ENCODE results near the gene MAPKBP1.

Gene MAPKBP1

DNA sequence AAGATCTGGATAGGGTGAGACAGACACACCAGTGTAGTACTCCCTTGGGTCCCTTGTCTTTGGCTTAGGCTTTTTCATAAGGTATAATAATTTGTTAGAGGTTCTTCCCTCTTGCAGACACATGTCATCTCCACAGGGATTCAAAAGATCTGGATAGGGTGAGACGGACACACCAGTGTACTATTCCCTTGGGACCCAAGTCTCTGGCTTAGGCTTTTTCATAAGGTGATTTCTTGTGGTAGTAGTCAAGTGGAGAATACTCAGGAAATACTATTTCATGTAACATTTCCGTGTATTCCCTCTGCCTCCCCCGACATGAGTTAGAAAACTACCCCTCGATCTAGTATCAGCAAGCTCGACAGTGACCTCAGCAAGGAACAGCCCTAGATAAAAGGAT lies 954 bp upstream of the MAPKBP1 start:
- ATAC-seq (replicated peaks; ENCODE audit: extremely low read depth, poor library complexity, severe bottlenecking) (no peak), DNase-seq (ENCODE audit: low spot score in 2 of 2) (no peak)
- no peaks in the 10 kb centered on the region for H3K27me3 Mint-ChIP-seq
- no peaks in the 10 kb centered on the region for H3K9me3 Mint-ChIP-seq
- H3K27ac Mint-ChIP-seq (ENCODE audit: low read depth): peak overlapping the region; percentile 86
- peaks cover 54% of the 10 kb centered on the region for H3K4me1 Mint-ChIP-seq
- H3K4me3 Mint-ChIP-seq: peak overlapping the region; percentile 95
- H3K36me3 Mint-ChIP-seq (ENCODE audit: insufficient read depth): peaks cover 14% of the 10 kb centered on the region

DNA sequence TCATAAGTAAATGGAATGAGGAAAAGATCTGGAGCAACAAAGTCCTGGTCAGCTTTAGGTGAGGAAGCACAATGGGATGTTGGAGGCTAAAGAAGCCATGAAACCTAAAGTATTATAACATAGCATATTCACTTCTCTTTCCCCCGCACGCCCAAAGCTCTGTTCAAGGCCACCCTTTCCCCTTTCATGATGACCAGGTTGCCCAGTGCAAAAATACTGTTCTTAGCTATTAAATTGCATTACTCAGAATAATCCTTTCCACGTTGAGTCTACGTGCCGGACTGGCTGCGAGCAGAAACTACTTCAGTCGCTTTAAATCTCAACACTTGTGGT lies 589 bp upstream of the MAPKBP1 start:
- no peak for ATAC-seq (replicated peaks; ENCODE audit: extremely low read depth, poor library complexity, severe bottlenecking)
- H3K4me1 Mint-ChIP-seq: peaks cover 58% of the 10 kb centered on the region

DNA sequence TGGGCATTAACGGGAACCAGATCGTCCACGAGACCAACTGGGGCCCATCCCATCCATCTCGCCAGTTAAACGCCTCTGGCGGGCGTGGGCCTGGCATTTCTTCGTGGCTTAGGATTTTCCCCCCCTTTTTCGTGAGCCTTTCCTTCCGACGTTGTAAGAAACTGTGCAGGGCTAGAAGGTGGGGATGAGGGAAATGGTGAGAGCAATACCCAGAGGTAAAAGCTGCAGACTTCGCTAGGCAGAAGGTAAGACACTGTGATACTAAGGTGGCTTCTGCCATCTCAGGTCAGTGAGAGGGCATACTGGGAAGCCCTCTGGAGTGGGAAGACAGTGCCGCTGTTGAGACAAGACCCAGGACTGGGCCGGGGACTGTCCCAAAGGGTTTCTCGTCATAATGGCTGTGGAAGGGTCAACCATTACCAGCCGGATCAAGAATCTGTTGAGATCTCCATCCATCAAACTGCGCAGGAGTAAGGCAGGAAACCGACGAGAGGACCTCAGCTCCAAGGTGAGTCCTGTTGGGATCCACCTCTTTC lies 666 bp downstream of the MAPKBP1 start:
- ATAC-seq (replicated peaks; ENCODE audit: extremely low read depth, poor library complexity, severe bottlenecking) (no peak), DNase-seq (ENCODE audit: low spot score in 2 of 2) (no peak)
- Mint-ChIP-seq H3K4me1 (peaks cover 68% of the 10 kb centered on the region), H3K4me3 (peak overlapping the region; percentile 95), H3K27ac (ENCODE audit: low read depth) (peak overlapping the region; percentile 86), H3K36me3 (ENCODE audit: insufficient read depth) (peaks cover 17% of the 10 kb centered on the region), H3K9me3 (no peaks in the 10 kb centered on the region), H3K27me3 (no peaks in the 10 kb centered on the region)

More for the DNA sequence above, 589 bp upstream of the MAPKBP1 start:
- Mint-ChIP-seq H3K36me3 (ENCODE audit: insufficient read depth) (peaks cover 17% of the 10 kb centered on the region), H3K27ac (ENCODE audit: low read depth) (peak overlapping the region; percentile 86), H3K9me3 (no peaks in the 10 kb centered on the region), H3K27me3 (no peaks in the 10 kb centered on the region), H3K4me3 (peak overlapping the region; percentile 95)
- DNase-seq (ENCODE audit: low spot score in 2 of 2): no peak

DNA sequence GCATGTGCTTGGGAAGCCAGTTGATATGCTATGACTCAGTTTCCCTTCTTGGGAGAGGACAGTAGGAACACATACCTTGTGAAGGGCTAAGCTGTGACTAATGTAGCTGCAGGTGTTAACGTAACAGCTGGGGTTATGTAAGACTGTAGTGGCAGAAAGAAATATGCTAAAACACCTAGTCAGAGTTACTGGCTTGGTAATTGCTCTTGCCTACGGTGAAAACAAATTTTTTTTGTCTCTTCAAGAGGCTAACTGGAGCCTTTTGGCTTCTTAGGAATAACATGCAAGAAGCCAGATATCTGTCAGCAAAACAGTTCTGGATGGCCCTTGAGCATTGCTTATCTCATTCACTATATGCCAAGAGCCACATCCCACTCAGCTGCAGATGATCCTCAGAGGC lies 1.4 kb downstream of the MAPKBP1 start:
- peak overlapping the region; percentile 95 for H3K4me3 Mint-ChIP-seq
- H3K27me3 Mint-ChIP-seq: no peaks in the 10 kb centered on the region
- no peaks in the 10 kb centered on the region for H3K9me3 Mint-ChIP-seq
- H3K27ac Mint-ChIP-seq (ENCODE audit: low read depth): no peak overlapping the region
- peaks cover 14% of the 10 kb centered on the region for H3K36me3 Mint-ChIP-seq (ENCODE audit: insufficient read depth)
- H3K4me1 Mint-ChIP-seq: peaks cover 75% of the 10 kb centered on the region
- no peak for DNase-seq (ENCODE audit: low spot score in 2 of 2)
- ATAC-seq (replicated peaks; ENCODE audit: extremely low read depth, poor library complexity, severe bottlenecking): no peak

DNA sequence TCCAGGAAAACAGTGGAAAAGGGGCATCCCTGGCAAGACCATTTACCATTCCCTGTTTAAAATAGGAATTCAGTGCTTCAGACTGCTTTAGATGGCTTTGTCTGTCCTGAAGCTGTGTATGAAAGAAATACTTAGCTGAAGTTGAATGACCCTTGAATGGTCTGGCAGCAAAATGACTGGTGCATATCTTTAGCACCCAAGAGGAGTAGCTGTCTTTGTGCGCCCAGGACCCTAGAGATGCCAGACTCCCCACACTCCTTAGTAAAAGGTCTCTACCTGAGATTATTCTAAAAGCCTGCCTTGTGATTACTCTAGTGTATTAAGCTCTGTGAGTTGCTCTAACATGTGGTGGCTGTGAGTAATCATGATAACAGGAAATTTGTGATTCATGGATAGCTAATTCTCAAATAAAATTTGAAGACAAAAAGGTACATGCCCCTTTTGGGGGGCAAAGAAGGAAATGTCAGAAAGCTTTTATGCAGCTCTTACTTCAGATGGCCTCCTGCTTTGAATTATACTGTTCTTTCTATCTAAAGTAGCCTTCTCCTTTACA lies 3.2 kb downstream of the MAPKBP1 start:
- Mint-ChIP-seq H3K27ac (ENCODE audit: low read depth) (peak overlapping the region; percentile 5), H3K4me3 (no peak overlapping the region), H3K4me1 (peaks cover 84% of the 10 kb centered on the region), H3K9me3 (no peaks in the 10 kb centered on the region), H3K27me3 (no peaks in the 10 kb centered on the region), H3K36me3 (ENCODE audit: insufficient read depth) (peaks cover 12% of the 10 kb centered on the region)
- DNase-seq (ENCODE audit: low spot score in 2 of 2) (no peak), ATAC-seq (replicated peaks; ENCODE audit: extremely low read depth, poor library complexity, severe bottlenecking) (no peak)

DNA sequence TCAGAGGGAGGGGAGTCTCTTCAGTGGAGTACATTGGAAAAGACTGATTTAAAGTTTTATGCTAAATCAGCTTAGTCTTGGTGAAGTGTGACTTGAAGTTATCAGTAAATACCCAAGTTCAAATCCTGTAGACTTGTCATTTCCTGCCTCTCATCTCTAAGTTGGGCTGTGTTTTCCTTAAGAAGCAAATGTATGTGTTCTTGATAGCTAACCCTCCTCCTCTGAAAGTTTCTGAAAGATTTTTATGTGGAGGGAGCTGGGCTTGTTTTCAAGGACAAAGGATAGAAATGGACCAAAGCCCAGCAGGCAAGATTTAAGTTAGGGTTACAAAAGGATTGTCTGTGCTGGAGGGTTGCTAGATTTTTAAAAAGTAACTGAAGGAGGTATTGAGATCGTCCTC lies 4.2 kb downstream of the MAPKBP1 start:
- Mint-ChIP-seq H3K36me3 (ENCODE audit: insufficient read depth) (peaks cover 12% of the 10 kb centered on the region), H3K9me3 (no peaks in the 10 kb centered on the region), H3K27me3 (no peaks in the 10 kb centered on the region), H3K4me1 (peaks cover 76% of the 10 kb centered on the region), H3K4me3 (no peak overlapping the region), H3K27ac (ENCODE audit: low read depth) (no peak overlapping the region)
- no peak for DNase-seq (ENCODE audit: low spot score in 2 of 2)
- ATAC-seq (replicated peaks; ENCODE audit: extremely low read depth, poor library complexity, severe bottlenecking): no peak

DNA sequence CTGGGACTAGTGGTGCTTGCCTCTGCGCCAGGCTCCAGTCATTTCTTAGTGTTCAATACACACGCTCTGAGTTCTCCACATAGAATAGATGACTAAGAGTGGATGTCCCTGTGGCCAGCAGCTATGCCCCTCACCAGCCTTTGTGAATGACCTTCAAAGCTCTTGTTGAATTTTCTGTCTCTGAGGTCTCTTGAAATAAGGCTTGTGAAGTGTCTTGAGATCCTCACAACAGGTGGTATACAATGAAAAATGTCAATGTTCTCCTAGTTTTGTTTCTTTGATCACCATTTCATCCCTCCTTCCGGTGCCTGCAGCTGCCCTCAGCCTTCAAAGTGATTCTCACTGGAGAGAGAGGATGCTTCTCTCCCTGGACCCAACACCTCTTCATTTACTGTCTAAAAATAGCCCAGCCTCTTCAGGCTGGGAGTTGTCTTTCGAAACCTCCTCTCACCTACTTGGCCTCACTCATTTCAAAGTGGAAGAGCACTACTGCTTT lies 5.4 kb downstream of the MAPKBP1 start:
- H3K4me3 Mint-ChIP-seq: no peak overlapping the region

DNA sequence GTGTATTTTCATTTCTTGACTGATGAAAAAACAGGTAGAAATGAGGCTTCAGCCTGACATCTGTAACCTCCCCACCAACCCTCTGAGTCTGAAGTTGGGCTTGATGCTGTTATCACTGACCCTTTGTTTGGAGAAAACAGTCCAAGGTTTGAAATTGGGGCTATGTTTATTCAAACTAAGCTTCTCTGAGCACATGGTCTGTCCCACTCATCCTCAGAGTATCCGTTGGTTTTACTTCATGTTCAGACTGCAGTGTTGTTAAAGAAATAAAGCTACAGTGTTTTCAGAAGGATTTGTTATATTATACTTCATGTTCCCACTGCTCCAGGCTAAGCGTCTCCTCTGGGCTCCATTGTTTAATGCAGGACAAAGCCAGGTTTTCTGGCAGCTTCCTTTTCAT lies 6.0 kb downstream of the MAPKBP1 start:
- no peak overlapping the region for H3K27ac Mint-ChIP-seq (ENCODE audit: low read depth)
- peaks cover 58% of the 10 kb centered on the region for H3K4me1 Mint-ChIP-seq
- no peak for ATAC-seq (replicated peaks; ENCODE audit: extremely low read depth, poor library complexity, severe bottlenecking)

More for the DNA sequence above, 5.4 kb downstream of the MAPKBP1 start:
- no peak for DNase-seq (ENCODE audit: low spot score in 2 of 2)
- no peaks in the 10 kb centered on the region for H3K27me3 Mint-ChIP-seq
- no peak overlapping the region for H3K27ac Mint-ChIP-seq (ENCODE audit: low read depth)
- no peak for ATAC-seq (replicated peaks; ENCODE audit: extremely low read depth, poor library complexity, severe bottlenecking)
- H3K9me3 Mint-ChIP-seq: no peaks in the 10 kb centered on the region
- H3K4me1 Mint-ChIP-seq: peaks cover 64% of the 10 kb centered on the region
- H3K36me3 Mint-ChIP-seq (ENCODE audit: insufficient read depth): peaks cover 6% of the 10 kb centered on the region

DNA sequence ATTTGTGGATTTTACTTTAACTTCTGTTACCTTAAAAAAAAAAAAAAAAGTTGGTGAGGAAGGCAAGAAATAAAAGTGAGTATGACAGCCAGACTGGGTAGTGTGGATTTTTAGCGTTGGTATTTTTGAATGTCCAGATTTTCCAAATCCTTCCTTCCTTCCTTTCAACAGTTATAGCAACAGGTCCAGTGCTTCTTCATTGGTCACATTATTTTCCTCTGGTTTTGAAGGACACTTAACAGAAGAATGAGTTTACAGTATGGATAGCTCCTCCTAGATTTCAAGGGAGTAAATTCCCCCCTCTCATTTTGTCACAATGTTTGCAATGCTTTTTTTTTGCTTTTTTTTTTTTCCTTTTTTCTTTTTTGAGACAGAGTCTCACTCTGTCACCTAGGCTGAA lies 6.4 kb downstream of the MAPKBP1 start:
- H3K36me3 Mint-ChIP-seq (ENCODE audit: insufficient read depth): peaks cover 5% of the 10 kb centered on the region
- H3K27me3 Mint-ChIP-seq: no peaks in the 10 kb centered on the region
- no peak overlapping the region for H3K27ac Mint-ChIP-seq (ENCODE audit: low read depth)
- ATAC-seq (replicated peaks; ENCODE audit: extremely low read depth, poor library complexity, severe bottlenecking) (no peak), DNase-seq (ENCODE audit: low spot score in 2 of 2) (no peak)
- peaks cover 54% of the 10 kb centered on the region for H3K4me1 Mint-ChIP-seq
- no peaks in the 10 kb centered on the region for H3K9me3 Mint-ChIP-seq
- H3K4me3 Mint-ChIP-seq: no peak overlapping the region

More for the DNA sequence above, 6.0 kb downstream of the MAPKBP1 start:
- Mint-ChIP-seq H3K9me3 (no peaks in the 10 kb centered on the region), H3K4me3 (no peak overlapping the region), H3K27me3 (no peaks in the 10 kb centered on the region), H3K36me3 (ENCODE audit: insufficient read depth) (peaks cover 5% of the 10 kb centered on the region)
- DNase-seq (ENCODE audit: low spot score in 2 of 2): no peak

DNA sequence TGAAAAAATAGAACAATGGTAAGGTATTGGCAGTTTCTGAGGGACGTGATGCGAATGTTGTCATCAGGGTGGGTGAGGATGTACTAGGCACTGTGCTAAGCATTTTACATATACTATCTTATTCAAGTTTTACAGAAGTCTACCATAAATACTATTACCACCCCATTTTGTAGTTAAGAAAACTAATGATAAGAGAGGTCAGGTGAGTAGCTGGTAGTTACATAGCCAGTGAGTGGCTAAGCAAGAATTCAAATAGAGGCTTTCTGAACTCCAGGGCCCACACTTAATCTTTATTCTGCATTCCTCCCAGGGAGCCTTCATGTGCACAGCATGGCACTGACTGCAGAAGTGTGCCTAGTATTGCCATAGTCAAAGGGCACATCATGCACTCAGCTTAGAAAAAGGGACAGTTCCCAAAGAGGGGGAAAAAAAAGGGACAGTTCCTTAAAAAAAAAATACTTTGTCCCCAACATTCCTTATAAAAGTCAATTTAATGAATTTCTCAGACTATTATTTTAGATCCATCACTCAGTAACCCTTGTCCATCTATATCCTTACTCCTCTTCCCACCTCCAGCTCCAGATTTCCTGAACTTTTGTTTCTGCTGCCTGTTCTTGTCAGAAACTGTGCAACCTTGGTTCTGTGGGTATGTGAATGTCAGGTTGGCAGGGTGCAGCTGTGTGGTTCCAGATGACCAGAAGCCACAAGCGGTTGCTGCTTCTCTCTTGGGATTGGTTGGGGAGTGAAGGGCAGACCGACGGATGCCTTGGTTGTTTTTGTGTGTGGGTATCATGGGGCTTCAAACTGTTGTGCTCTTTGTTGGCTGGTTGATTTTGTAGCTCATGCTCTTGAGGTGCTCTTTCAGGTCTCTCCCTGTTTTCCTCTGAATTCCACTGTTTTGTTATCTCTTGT lies 8.3 kb downstream of the MAPKBP1 start:
- Mint-ChIP-seq H3K27me3 (no peaks in the 10 kb centered on the region), H3K36me3 (ENCODE audit: insufficient read depth) (peaks cover 5% of the 10 kb centered on the region), H3K9me3 (no peaks in the 10 kb centered on the region), H3K4me1 (peaks cover 37% of the 10 kb centered on the region), H3K4me3 (no peak overlapping the region), H3K27ac (ENCODE audit: low read depth) (peak overlapping the region; percentile 18)
- ATAC-seq (replicated peaks; ENCODE audit: extremely low read depth, poor library complexity, severe bottlenecking) (no peak), DNase-seq (ENCODE audit: low spot score in 2 of 2) (no peak)

DNA sequence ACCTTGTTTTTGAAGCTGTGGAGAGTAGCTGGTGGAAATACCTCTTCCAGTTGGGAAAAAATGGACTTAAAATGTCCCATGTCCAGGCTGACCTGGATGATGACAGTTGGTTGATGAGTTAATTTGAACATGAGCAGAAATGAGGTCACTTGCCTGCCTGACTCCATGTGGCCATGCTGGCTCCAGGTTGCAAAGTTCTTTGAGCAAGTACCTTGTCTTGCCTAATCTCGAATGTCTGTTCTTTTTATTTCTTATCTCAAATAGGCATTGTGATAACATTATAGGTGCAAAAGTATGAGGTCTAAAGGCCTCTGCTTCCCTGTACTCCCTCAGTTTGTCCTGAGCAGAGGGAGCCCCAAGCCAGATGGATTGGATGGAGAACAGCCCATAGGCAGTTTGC lies 9.0 kb downstream of the MAPKBP1 start:
- Mint-ChIP-seq H3K4me3 (no peak overlapping the region), H3K27ac (ENCODE audit: low read depth) (peak overlapping the region; percentile 18), H3K9me3 (no peaks in the 10 kb centered on the region), H3K27me3 (no peaks in the 10 kb centered on the region), H3K4me1 (peaks cover 33% of the 10 kb centered on the region), H3K36me3 (ENCODE audit: insufficient read depth) (peaks cover 3% of the 10 kb centered on the region)
- ATAC-seq (replicated peaks; ENCODE audit: extremely low read depth, poor library complexity, severe bottlenecking) (no peak), DNase-seq (ENCODE audit: low spot score in 2 of 2) (no peak)

DNA sequence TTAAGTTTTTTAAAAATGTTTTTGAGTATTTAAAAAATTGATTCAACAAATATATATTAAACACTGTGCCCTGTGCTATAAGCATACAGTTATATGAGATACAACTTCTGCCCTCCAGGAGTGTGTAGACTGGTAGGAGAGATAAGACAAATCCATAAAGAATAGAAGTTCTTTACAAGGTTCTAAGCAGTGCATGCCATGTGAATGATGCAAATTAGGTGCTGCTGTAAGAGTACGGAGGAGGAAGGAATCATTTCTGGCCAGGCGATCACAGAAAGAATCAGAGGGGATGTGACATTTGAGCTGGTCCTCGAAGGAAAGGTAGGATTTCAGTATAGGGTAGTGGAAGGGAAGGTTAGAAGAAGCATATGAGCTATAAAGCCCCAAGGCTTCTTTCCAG lies 14.0 kb downstream of the MAPKBP1 start:
- Mint-ChIP-seq H3K4me1 (peaks cover 45% of the 10 kb centered on the region), H3K4me3 (no peak overlapping the region), H3K27me3 (no peaks in the 10 kb centered on the region), H3K36me3 (ENCODE audit: insufficient read depth) (no peaks in the 10 kb centered on the region), H3K9me3 (no peaks in the 10 kb centered on the region), H3K27ac (ENCODE audit: low read depth) (peak overlapping the region; percentile 16)
- DNase-seq (ENCODE audit: low spot score in 2 of 2) (no peak), ATAC-seq (replicated peaks; ENCODE audit: extremely low read depth, poor library complexity, severe bottlenecking) (no peak)

DNA sequence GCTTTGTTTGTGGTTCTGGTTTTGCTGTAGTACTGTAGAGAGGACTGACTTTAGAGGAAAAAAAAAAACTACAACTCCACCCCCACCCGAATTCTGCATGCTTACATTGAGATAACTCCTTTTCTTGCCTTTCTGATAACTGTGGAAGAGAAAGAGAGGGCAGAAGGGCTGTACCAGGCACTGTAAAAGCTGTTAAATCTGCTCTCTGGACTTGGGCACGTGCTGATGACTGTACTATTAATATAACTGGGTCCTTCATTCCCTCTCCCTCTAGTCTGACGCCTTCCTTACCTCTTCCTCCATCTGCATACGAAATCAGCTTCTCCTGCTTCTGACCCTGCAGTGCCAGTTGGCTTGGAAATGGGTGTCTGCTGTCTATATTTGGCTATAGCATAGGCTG lies 15.0 kb downstream of the MAPKBP1 start:
- peaks cover 45% of the 10 kb centered on the region for H3K4me1 Mint-ChIP-seq
- DNase-seq (ENCODE audit: low spot score in 2 of 2) (no peak), ATAC-seq (replicated peaks; ENCODE audit: extremely low read depth, poor library complexity, severe bottlenecking) (no peak)
- H3K4me3 Mint-ChIP-seq: no peak overlapping the region
- peak overlapping the region; percentile 41 for H3K27ac Mint-ChIP-seq (ENCODE audit: low read depth)
- H3K9me3 Mint-ChIP-seq: no peaks in the 10 kb centered on the region
- H3K27me3 Mint-ChIP-seq: no peaks in the 10 kb centered on the region
- H3K36me3 Mint-ChIP-seq (ENCODE audit: insufficient read depth): no peaks in the 10 kb centered on the region
